Body of pancreas (tissue), 4 donors: ENCODE results near the gene DCLK2. TPM values are rescaled to one million over a fixed set of nuclear protein-coding genes. Genes with fewer than 3 reads are reported as not detected.

Source experiments
- ATAC-seq: fragments of 150-250 bp; one replicate; pipeline ENCODE4 v1.9.1; 2016
- DNase-seq, 4 donors: peaks; one replicate each; pipeline ENCODE4 v3.0.0-alpha.2; 2019
- H3K27ac ChIP-seq, 4 donors: fragments of 200-600 bp; sonication (generic); 1 replicate in 3 of 4; 2 replicates in 1 of 4; pipeline versions ENCODE4 v1.5.1 to v1.6.1; 2016 to 2019; ENCODE audit warnings: mild to moderate bottlenecking in 1 of 4, mixed read lengths in 1 of 4, moderate library complexity in 1 of 4
- H3K27me3 ChIP-seq, 2 donors: fragments of 200-600 bp; sonication (generic); one replicate each; pipeline ENCODE4 v1.6.0; 2016; ENCODE audit warnings: mild to moderate bottlenecking in 1 of 2
- H3K36me3 ChIP-seq, 2 donors: fragments of 200-600 bp; sonication (generic); replicated peaks in 1 of 2; 2 replicates each; pipeline ENCODE4 v1.5.1; 2016; ENCODE audit warnings: low read depth in 2 of 2; ENCODE audit not compliant: insufficient read depth in 1 of 2
- H3K4me1 ChIP-seq: fragments of 200-600 bp; sonication (generic); one replicate; pipeline ENCODE4 v1.6.0; 2016
- H3K4me3 ChIP-seq, 2 donors: fragments of 200-600 bp; sonication (generic); 1 replicate in 1 of 2; 2 replicates in 1 of 2; pipeline ENCODE4 v1.5.1; 2016 to 2019
- H3K9me3 ChIP-seq, 3 donors: fragments of 200-600 bp; sonication (generic); 1 replicate in 2 of 3; 2 replicates in 1 of 3; pipeline ENCODE4 v1.5.1; 2016
- CTCF ChIP-seq, 7 experiments: fragments of 450-650 bp in 4 of 7; fragments of 200-600 bp in 3 of 7; sonication (generic) in 3 of 7; IDR thresholded peaks; one replicate each; pipeline ENCODE4 v1.5.1; 2016 to 2019; ENCODE audit warnings: antibody characterized with exemption in 7 of 7
- POLR2A ChIP-seq, 3 donors: fragments of 450-650 bp; IDR thresholded peaks; one replicate each; pipeline ENCODE4 v1.6.1; 2016; ENCODE audit warnings: antibody characterized with exemption in 3 of 3, mild to moderate bottlenecking in 2 of 3
- WGBS, 2 donors: methylation state at CpG; one replicate each; pipeline ENCODE4 v1.1.5; 2017; 5-methylcytosine and 5-hydroxymethylcytosine counted together
- intact Hi-C: fragments of 100-400 bp; cut with DNase I; formaldehyde crosslinking; loops from one replicate; pipeline ENCODE4 v1.15.1; 2023
- total RNA-seq, 2 donors: library from RNA; depleted of rRNA; stranded (reverse); fragments of >200 nt; gene quantifications; one replicate each; pipeline ENCODE4 v1.1.0, GENCODE V29; 2016

The DCLK2 gene
- total RNA-seq, 2 donors from 2014 or later, result 3.6 to 4.6 TPM

GRCh38 chr4:150262611-150263010, 184.4 kb downstream of the DCLK2 start:
- intact Hi-C loops, result no loop called here
- H3K4me1 ChIP-seq, result no peaks in the 10 kb centered on the region
- no peak overlapping the region for H3K27ac ChIP-seq
- WGBS, 2 donors, result 95% methylated on average over 5 to 6 of the region's 6 CpGs
- TF ChIP-seq CTCF (IDR thresholded peaks at IDR 0.05), result no peak
- TF ChIP-seq POLR2A (IDR thresholded peaks at IDR 0.05), result no peak
- ATAC-seq (no peak), DNase-seq (no peak)
- no peak overlapping the region for H3K4me3 ChIP-seq
- no peaks in the 10 kb centered on the region for H3K27me3 ChIP-seq
- H3K36me3 ChIP-seq, result no peaks in the 10 kb centered on the region
- H3K9me3 ChIP-seq, result no peaks in the 10 kb centered on the region

- TF ChIP-seq POLR2A (IDR thresholded peaks at IDR 0.05) (no peak), CTCF (IDR thresholded peaks at IDR 0.05) (no peak)
- DNase-seq (no peak), ATAC-seq (no peak)
- Histone ChIP-seq H3K36me3 (no peaks in the 10 kb centered on the region), H3K27me3 (no peaks in the 10 kb centered on the region), H3K9me3 (no peaks in the 10 kb centered on the region), H3K4me3 (no peak overlapping the region), H3K27ac (no peak overlapping the region), H3K4me1 (no peaks in the 10 kb centered on the region)
- intact Hi-C loops, result no loop called here
- WGBS, 2 donors, result 78% methylated on average over 6 of the region's 6 CpGs
These were observed 186.4 kb downstream of the DCLK2 start for GRCh38 chr4:150264595-150265161.

- no peak for DNase-seq
- 86 to 90% methylated on average over 1 of the region's 1 CpG for WGBS, 2 donors
- Histone ChIP-seq H3K4me3 (no peak overlapping the region), H3K27ac (no peak overlapping the region), H3K4me1 (no peaks in the 10 kb centered on the region), H3K9me3 (no peaks in the 10 kb centered on the region), H3K36me3 (peaks cover 0 to 3% of the 10 kb centered on the region in 2 donors), H3K27me3 (no peaks in the 10 kb centered on the region)
- ATAC-seq, result no peak
- no peak for TF ChIP-seq POLR2A (IDR thresholded peaks at IDR 0.05)
- no peak for TF ChIP-seq CTCF (IDR thresholded peaks at IDR 0.05)
- intact Hi-C loops, result no loop called here
These were observed 187.6 kb downstream of the DCLK2 start for GRCh38 chr4:150265806-150266205.

GRCh38 chr4:150268444-150268843, 190.2 kb downstream of the DCLK2 start:
- H3K27me3 ChIP-seq, result no peaks in the 10 kb centered on the region
- WGBS, 2 donors, result 96 to 100% methylated on average over 1 of the region's 1 CpG
- H3K4me3 ChIP-seq, result no peak overlapping the region
- no peaks in the 10 kb centered on the region for H3K9me3 ChIP-seq
- H3K4me1 ChIP-seq, result no peaks in the 10 kb centered on the region
- no peak for TF ChIP-seq POLR2A (IDR thresholded peaks at IDR 0.05)
- no peak for TF ChIP-seq CTCF (IDR thresholded peaks at IDR 0.05)
- intact Hi-C loops, result no loop called here
- peaks cover 0 to 3% of the 10 kb centered on the region in 2 donors for H3K36me3 ChIP-seq
- DNase-seq (no peak), ATAC-seq (no peak)
- no peak overlapping the region for H3K27ac ChIP-seq

- DNase-seq (no peak), ATAC-seq (no peak)
- no peaks in the 10 kb centered on the region for H3K27me3 ChIP-seq
- no peak overlapping the region for H3K27ac ChIP-seq
- TF ChIP-seq POLR2A (IDR thresholded peaks at IDR 0.05) (no peak), CTCF (IDR thresholded peaks at IDR 0.05) (no peak)
- intact Hi-C loops, result no loop called here
- peaks cover 0 to 2% of the 10 kb centered on the region in 2 donors for H3K36me3 ChIP-seq
- H3K9me3 ChIP-seq, result no peaks in the 10 kb centered on the region
- no peaks in the 10 kb centered on the region for H3K4me1 ChIP-seq
- 95 to 100% methylated on average over 2 of the region's 2 CpGs for whole genome bisulfite sequencing, 2 donors
- H3K4me3 ChIP-seq, result no peak overlapping the region
These were observed 200.0 kb downstream of the DCLK2 start for GRCh38 chr4:150278206-150278605.
